HepG2 (cell line): ENCODE results near the gene NXT1. TPM values are rescaled to one million over a fixed set of nuclear protein-coding genes. Genes with fewer than 3 reads are reported as not detected.

Source experiments
- ATAC-seq: fragments of 200-7000 bp; cut with Tn5 transposase; 3 replicates; pipeline ENCODE4 v1.9.1; 2020; ENCODE audit warnings: mild to moderate bottlenecking, moderate library complexity
- BruUV-seq: library from RNA; stranded (reverse); fragments of 400-500 nt; replicated peaks from 2 replicates; lab custom pipeline; 2021; lab: Mats Ljungman, UMichigan
- CTCF ChIA-PET: fragments of 300-600 bp; formaldehyde crosslinking; extraction: SDS; loops from one replicate; lab custom pipeline; 2021; ENCODE audit warnings: low total read pairs, inconsistent platforms, low intra/inter-chr PET ratio; lab: Yijun Ruan, JAX
- POLR2A ChIA-PET: fragments of 350-600 bp; sonication (Branson Sonifier 250); formaldehyde crosslinking; loops from one replicate; lab custom pipeline; 2020; ENCODE audit warnings: antibody characterized with exemption, inconsistent platforms; lab: Yijun Ruan, JAX
- DNase-seq: peaks from one replicate; pipeline ENCODE4 v3.0.0-alpha.2; 2015; ENCODE audit warnings: low spot score
- FAIRE-seq: peaks from 3 replicates; lab custom pipeline; 2011; peaks lifted over from hg19 to GRCh38; lab: Jason Lieb, UNC
- H2AFZ ChIP-seq: one replicate; pipeline ENCODE4 v1.6.1; 2011; ENCODE audit warnings: low read length, inconsistent platforms
- H3K27ac ChIP-seq: fragments of 300-600 bp; 3 replicates; pipeline ENCODE4 v1.8.0; 2011; ENCODE audit warnings: mixed run types, mild to moderate bottlenecking, mixed read lengths, low read length, inconsistent platforms; ENCODE audit not compliant: insufficient read depth; ENCODE audit errors: extremely low read length
- H3K27me3 ChIP-seq, 2 experiments: fragments of 200-600 bp in 1 of 2; 2 replicates in 1 of 2; 3 replicates in 1 of 2; pipeline versions ENCODE4 v1.6.0 to v1.8.0; 2011; ENCODE audit warnings: low read length in 2 of 2, mild to moderate bottlenecking in 2 of 2, moderate library complexity in 2 of 2, inconsistent platforms in 1 of 2; ENCODE audit not compliant: insufficient read depth in 2 of 2, control insufficient read depth in 1 of 2
- H3K36me3 ChIP-seq, 2 experiments: fragments of 200-600 bp in 1 of 2; replicated peaks in 1 of 2; 2 replicates in 1 of 2; 3 replicates in 1 of 2; pipeline versions ENCODE4 v1.5.1 to v1.8.0; 2011; ENCODE audit warnings: low read length in 2 of 2, inconsistent platforms in 1 of 2; ENCODE audit not compliant: insufficient read depth in 2 of 2, control insufficient read depth in 1 of 2
- H3K4me1 ChIP-seq: 2 replicates; pipeline ENCODE4 v1.5.1; 2012; ENCODE audit warnings: low read length, inconsistent platforms; ENCODE audit not compliant: insufficient read depth
- H3K4me2 ChIP-seq: 2 replicates; pipeline ENCODE4 v1.6.0; 2011; ENCODE audit warnings: low read depth, low read length, inconsistent platforms
- H3K4me3 ChIP-seq, 3 experiments: fragments of 200-600 bp in 1 of 3; sonication (generic), shearing (Covaris generic) in 1 of 3; replicated peaks in 1 of 3; 2 replicates each; pipeline ENCODE4 v1.5.1; 2011 to 2016; ENCODE audit warnings: low read length in 3 of 3, inconsistent platforms in 2 of 3, low read depth in 2 of 3, mild to moderate bottlenecking in 2 of 3, control low read depth in 1 of 3, mixed read lengths in 1 of 3; ENCODE audit not compliant: insufficient read depth in 1 of 3
- H3K79me2 ChIP-seq: one replicate; pipeline ENCODE4 v1.6.1; 2011; ENCODE audit warnings: low read length, inconsistent platforms; ENCODE audit not compliant: insufficient read depth
- H3K9ac ChIP-seq: 2 replicates; pipeline ENCODE4 v1.6.0; 2011; ENCODE audit warnings: mild to moderate bottlenecking, low read depth, low read length, inconsistent platforms; ENCODE audit not compliant: insufficient read depth
- H3K9me3 ChIP-seq: 2 replicates; pipeline ENCODE4 v1.5.1; 2012; ENCODE audit warnings: mild to moderate bottlenecking, low read length
- H4K20me1 ChIP-seq: 2 replicates; pipeline ENCODE4 v1.6.0; 2011; ENCODE audit warnings: inconsistent platforms, mild to moderate bottlenecking, low read length, moderate library complexity; ENCODE audit not compliant: insufficient read depth
- DNMT3B ChIP-seq: conservative IDR thresholded peaks from 2 replicates; pipeline ENCODE4 v1.6.1; 2016; ENCODE audit warnings: missing biosample characterization, control low read depth
- NFIC ChIP-seq: IDR thresholded peaks from 2 replicates; pipeline ENCODE4 v1.6.1; 2012; ENCODE audit warnings: mild to moderate bottlenecking, low read length, inconsistent platforms
- ONECUT2 ChIP-seq: sonication (generic); formaldehyde crosslinking; IDR thresholded peaks from 2 replicates; pipeline ENCODE4 v1.4.0; 2020; ENCODE audit warnings: missing genetic modification reagents
- PRDM15 ChIP-seq: sonication (generic); formaldehyde crosslinking; IDR thresholded peaks from 2 replicates; pipeline ENCODE4 v1.4.0; 2020; ENCODE audit warnings: missing genetic modification reagents
- ZBTB38 ChIP-seq: sonication (generic); formaldehyde crosslinking; IDR thresholded peaks from 2 replicates; pipeline ENCODE4 v1.5.1; 2020; ENCODE audit warnings: mild to moderate bottlenecking, missing genetic modification reagents
- ZFP82 ChIP-seq: sonication (generic); formaldehyde crosslinking; IDR thresholded peaks from 2 replicates; pipeline ENCODE4 v1.5.1; 2020; ENCODE audit warnings: mild to moderate bottlenecking, missing genetic modification reagents, borderline replicate concordance
- ZNF33B ChIP-seq: sonication (generic); formaldehyde crosslinking; IDR thresholded peaks from 2 replicates; pipeline ENCODE4 v1.5.1; 2020; ENCODE audit warnings: mild to moderate bottlenecking, missing genetic modification reagents
- ZNF607 ChIP-seq: sonication (generic); formaldehyde crosslinking; IDR thresholded peaks from 2 replicates; pipeline ENCODE4 v1.5.1; 2020; ENCODE audit warnings: missing genetic modification reagents, mild to moderate bottlenecking, borderline replicate concordance
- WGBS: methylation state at CpG from one replicate; pipeline ENCODE4 v1.1.6; 2017; ENCODE audit warnings: low lambda C conversion rate; 5-methylcytosine and 5-hydroxymethylcytosine counted together
- in situ Hi-C: cut with HindIII; loops from 2 replicates; pipeline ENCODE4 v1.10.0; 2017; ENCODE audit warnings: low pct_unique_long_range_greater_than_20kb; ENCODE audit not compliant: extremely low pct_ligation_motif_present
- intact Hi-C: fragments of 100-400 bp; cut with micrococcal nuclease; formaldehyde crosslinking; loops from one replicate; pipeline ENCODE4 v1.10.0; 2022; ENCODE audit not compliant: unreplicated experiment
- polyA plus RNA-seq, 8 experiments: library from polyadenylated mRNA; depleted of rRNA in 3 of 8; stranded (reverse) in 7 of 8; unstranded in 1 of 8; fragments of >200 nt; fragmentation: Illumina TruSeq in 4 of 8; extraction: Trizol in 4 of 8; gene quantifications; 2 replicates each; pipeline versions ENCODE4 v1.2.1 to v1.2.3, GENCODE V29; 2011 to 2016; ENCODE audit warnings: low read depth in 4 of 8, missing spikeins in 1 of 8, mixed read lengths in 1 of 8; ENCODE audit not compliant: insufficient read depth in 1 of 8
- total RNA-seq, 5 experiments: library from RNA; depleted of rRNA; stranded (reverse); fragments of >200 nt; fragmentation: Illumina TruSeq; extraction: Trizol; gene quantifications; 2 replicates each; pipeline ENCODE4 v1.2.3, GENCODE V29; 2016; ENCODE audit warnings: low read depth in 1 of 5

NXT1 gene
- total and polyA plus RNA-seq, 2 of the 13 experiments (the other 11 are each of a cell fraction or from before 2014, with no cell fraction given) = 35.6 to 65.9 TPM

GRCh38 chr20:23326774-23327173 lies 23.8 kb upstream of the NXT1 start:
- CTCF ChIA-PET = no interaction called here
- in situ Hi-C loops = no loop called here
- H4K20me1 ChIP-seq = no peaks in the 10 kb centered on the region
- ATAC-seq (peak; percentile 54), DNase-seq (no peak), FAIRE-seq (no peak)
- no peaks in the 10 kb centered on the region for H3K9me3 ChIP-seq
- H3K4me2 ChIP-seq = no peak overlapping the region
- H3K9ac ChIP-seq = no peak overlapping the region
- H3K79me2 ChIP-seq = no peaks in the 10 kb centered on the region
- no peak overlapping the region for H2AFZ ChIP-seq
- no peaks in the 10 kb centered on the region for H3K36me3 ChIP-seq
- no TSS peak for BruUV-seq
- H3K27ac ChIP-seq = no peak overlapping the region
- no peak overlapping the region for H3K4me3 ChIP-seq
- no peak for TF ChIP-seq ZFP82 (CRISPR knock-in tag)
- no peak for TF ChIP-seq ZBTB38 (CRISPR knock-in tag)
- no peak for TF ChIP-seq ONECUT2 (CRISPR knock-in tag)
- no peak for TF ChIP-seq PRDM15 (CRISPR knock-in tag)
- no peak for TF ChIP-seq ZNF607 (CRISPR knock-in tag)
- TF ChIP-seq NFIC = no peak
- no peak for TF ChIP-seq DNMT3B (CRISPR knock-in tag)
- no peak for TF ChIP-seq ZNF33B
- TF ChIP-seq, all 625 proteins: peak for 0
- intact Hi-C loops = no loop called here
- POLR2A ChIA-PET = no interaction called here
- 58% methylated on average over 7 of the region's 8 CpGs for WGBS
- Histone ChIP-seq H3K27me3 (no peaks in the 10 kb centered on the region), H3K4me1 (no peaks in the 10 kb centered on the region)
